HL-60/S4 treated with retinoic acid at 250 ng/mL for 4 days and 3 days (cell line): ENCODE results near the gene ANKRD63.

ENCODE experiments used
- in situ Hi-C: fragments of 300-500 bp; cut with MboI; formaldehyde crosslinking; loops from 2 replicates; pipeline ENCODE4 v1.7.0; 2022; ENCODE audit warnings: low sequenced_read_pairs

The ANKRD63 gene

GRCh38 chr15:40280260-40281056 lies 2.4 kb downstream of the ANKRD63 start:
- in situ Hi-C loops, result no loop called here

- in situ Hi-C loops, result loop anchor here (10.0 kb wide), 1 partner anchor 65 kb away; no protein-coding TSS in a partner anchor
Observed at GRCh38 chr15:40279437-40280141, 3.3 kb downstream of the ANKRD63 start.

DNA sequence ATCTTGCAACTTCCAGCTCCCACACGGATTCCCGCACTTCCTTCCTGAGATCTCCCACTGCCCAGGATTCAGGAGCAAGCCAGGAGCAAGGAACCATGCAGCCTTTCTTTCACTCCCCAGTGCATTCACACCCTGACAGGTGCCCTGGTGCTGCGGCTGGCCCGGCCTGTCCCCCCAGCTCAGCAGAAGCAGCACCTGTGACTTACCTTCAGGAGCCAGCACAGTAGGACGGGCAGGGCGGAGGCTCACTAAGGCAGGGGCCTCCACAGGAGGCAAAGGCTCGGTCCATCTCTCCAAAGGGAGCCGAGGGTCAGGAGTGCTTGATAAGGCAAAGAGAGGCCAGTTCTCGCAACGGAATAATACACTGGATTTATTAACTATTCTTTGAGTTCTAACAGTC lies 4.8 kb downstream of the ANKRD63 start:
- in situ Hi-C loops, result loop anchor here (10.0 kb wide), 1 partner anchor 63 kb away; no protein-coding TSS in a partner anchor

- in situ Hi-C loops, result loop anchor here (10.0 kb wide), 1 partner anchor 63 kb away; no protein-coding TSS in a partner anchor
Observed at GRCh38 chr15:40277471-40277870, 5.4 kb downstream of the ANKRD63 start.

DNA sequence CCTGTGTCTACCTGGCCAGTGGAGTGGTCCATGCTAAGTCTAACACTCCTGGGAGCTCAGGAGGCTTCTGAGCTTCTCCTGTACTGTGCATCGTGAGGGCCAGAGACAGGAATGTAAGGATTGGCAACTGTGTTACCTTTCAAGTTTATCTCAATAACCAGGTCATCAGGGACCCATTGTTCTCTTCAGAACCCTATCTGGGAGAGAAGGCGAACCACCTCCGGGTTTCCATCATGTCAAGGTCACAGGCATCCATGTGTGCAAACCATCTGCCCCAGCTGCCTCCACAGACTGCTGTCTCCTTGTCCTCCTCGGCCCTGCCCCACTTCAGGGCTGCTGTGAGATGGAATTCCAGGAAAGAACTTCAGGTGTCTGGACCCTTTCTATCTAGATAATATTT lies 5.9 kb downstream of the ANKRD63 start:
- in situ Hi-C loops, result loop anchor here (10.0 kb wide), 1 partner anchor 62 kb away; no protein-coding TSS in a partner anchor

- in situ Hi-C loops, result loop anchor here (10.0 kb wide), 1 partner anchor 61 kb away; no protein-coding TSS in a partner anchor
Observed at GRCh38 chr15:40275954-40276353, 6.9 kb downstream of the ANKRD63 start.

GRCh38 chr15:40275523-40275922 lies 7.3 kb downstream of the ANKRD63 start:
- in situ Hi-C loops, result loop anchor here (10.0 kb wide), 1 partner anchor 61 kb away; no protein-coding TSS in a partner anchor

DNA sequence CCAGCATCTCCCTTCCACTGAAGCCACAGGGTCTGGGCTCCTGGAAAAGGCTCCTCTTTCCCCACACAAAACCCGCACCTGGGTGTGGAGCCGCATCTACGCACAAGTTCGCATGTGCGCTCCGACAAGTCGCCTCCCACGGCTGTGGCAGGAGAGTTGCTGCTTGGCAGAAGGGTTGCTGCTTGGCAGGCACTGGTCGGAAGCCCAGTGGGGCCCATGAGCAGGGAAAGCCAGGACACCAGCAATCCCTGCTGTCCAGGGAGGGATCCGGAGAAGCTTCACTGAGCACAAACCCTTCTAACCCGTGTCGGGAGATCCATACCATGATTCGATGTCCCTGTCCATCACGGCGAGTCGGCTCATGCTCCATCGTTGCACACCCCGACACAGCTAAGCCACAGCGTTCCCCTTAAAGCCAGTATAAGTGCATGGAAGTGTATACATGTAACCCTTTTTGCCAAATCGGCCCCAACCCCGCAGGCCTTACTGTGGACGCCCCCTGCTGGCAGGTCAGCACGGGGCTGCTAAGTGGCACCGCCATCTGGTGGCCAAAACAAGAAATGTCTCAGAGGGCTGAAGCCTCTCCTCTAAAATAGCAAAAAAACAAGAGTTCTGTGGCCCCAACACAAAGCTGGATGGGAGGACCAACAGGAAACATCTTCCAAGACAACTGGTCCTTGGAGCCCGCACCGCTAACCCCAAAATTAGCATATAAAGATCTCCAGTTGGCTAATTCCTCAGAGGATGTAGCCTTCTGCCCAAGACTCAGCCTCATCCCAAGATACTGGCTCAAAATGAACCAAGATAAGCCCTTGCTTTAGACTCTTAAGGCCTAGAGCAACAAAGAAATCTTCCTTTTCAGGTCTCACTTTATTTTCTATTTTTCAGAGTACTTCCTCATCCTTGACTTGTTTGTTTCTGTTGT lies 8.3 kb downstream of the ANKRD63 start:
- in situ Hi-C loops, result loop anchor here (10.0 kb wide), 1 partner anchor 60 kb away; no protein-coding TSS in a partner anchor

DNA sequence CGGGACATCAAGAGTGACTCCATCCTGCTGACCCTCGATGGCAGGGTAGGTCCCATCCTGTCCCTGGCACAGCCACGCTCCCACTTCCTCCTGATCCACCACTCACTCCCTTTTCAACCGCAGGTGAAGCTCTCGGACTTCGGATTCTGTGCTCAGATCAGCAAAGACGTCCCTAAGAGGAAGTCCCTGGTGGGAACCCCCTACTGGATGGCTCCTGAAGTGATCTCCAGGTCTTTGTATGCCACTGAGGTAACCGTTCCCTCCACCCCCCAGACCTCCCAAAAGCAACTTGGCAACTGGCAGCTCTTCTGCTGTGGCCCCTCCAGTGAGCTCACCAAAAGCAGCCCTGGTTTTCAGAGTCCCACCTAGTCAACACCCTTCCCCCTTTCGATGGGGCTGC lies 9.4 kb downstream of the ANKRD63 start:
- in situ Hi-C loops, result loop anchor here (10.0 kb wide), 1 partner anchor 59 kb away; no protein-coding TSS in a partner anchor

DNA sequence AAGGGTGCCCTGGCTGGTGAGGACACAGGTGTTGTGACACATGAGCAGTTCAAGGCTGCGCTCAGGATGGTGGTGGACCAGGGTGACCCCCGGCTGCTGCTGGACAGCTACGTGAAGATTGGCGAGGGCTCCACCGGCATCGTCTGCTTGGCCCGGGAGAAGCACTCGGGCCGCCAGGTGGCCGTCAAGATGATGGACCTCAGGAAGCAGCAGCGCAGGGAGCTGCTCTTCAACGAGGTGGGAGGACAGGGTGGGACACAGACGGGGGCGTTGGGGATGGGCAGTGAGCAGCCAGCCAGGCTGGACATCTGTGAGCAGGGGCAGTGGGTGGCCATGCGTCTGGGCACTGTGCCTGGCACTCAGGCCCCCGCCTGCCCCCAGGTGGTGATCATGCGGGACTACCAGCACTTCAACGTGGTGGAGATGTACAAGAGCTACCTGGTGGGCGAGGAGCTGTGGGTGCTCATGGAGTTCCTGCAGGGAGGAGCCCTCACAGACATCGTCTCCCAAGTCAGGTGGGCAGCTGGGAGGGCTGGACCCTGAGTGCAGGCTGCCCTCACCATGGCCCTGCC lies 10.3 kb downstream of the ANKRD63 start:
- in situ Hi-C loops, result loop anchor here (10.0 kb wide), 1 partner anchor 58 kb away; no protein-coding TSS in a partner anchor

GRCh38 chr15:40271685-40272484 lies 11.0 kb downstream of the ANKRD63 start:
- in situ Hi-C loops, result loop anchor here (10.0 kb wide), 1 partner anchor 57 kb away; no protein-coding TSS in a partner anchor

DNA sequence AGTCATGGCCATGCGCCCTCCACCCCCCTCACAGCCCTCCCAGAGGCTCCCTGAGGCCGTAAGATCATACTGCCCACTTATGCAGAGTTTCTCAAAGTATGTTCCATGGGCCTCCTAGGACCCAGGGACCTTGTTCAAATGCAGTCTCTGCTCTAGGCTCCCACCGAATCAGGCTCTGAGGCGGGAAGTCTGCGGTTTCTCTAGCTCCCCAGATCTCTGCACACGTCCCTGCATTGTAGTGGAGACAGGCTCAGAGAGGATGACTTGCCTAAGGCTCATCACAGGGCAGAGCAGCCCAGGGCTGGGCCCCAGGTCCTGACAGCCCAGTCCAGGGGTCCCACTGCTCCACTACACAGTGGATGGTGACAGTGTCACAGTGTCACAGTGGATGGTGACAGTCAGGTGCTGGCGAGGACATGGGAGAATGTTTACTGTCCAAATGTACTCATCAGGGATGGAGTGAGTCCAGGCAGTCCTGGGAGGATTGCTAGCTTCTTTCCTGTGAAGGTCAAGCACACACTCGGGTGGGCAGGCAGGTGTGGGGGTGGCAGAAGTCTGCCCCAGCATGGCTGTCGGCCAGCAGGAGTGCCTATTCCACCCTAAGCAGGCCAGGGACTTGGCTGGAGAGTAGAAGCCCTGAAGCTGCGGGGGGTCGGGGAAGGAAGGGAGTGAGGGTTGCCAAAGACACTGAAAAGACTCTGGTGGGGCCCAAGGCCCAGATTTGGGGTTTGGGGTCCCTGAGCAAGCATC lies 12.4 kb downstream of the ANKRD63 start:
- in situ Hi-C loops, result loop anchor here (10.0 kb wide), 1 partner anchor 56 kb away; no protein-coding TSS in a partner anchor

GRCh38 chr15:40269604-40270003 lies 13.3 kb downstream of the ANKRD63 start:
- in situ Hi-C loops, result loop anchor here (10.0 kb wide), 1 partner anchor 55 kb away; no protein-coding TSS in a partner anchor

DNA sequence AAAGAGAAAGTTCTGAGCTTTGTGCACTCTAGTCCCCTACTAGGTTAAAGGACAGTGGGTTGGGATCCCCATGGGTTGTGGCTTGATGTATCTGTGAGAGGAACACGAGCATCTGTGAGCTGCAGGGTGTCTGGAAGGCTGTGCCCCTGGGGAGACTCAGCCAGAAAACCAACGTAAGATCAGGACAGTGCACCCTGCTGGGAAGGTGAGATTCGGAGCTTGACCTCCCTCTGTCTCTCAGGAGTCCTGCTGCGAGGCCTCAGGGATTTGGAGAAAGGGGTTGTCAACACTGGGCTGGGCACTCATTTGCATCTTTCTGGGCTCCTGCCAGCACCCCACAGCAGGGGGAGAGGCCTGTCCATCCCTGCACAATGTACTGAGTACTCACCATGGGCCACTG lies 15.2 kb downstream of the ANKRD63 start:
- in situ Hi-C loops, result no loop called here

DNA sequence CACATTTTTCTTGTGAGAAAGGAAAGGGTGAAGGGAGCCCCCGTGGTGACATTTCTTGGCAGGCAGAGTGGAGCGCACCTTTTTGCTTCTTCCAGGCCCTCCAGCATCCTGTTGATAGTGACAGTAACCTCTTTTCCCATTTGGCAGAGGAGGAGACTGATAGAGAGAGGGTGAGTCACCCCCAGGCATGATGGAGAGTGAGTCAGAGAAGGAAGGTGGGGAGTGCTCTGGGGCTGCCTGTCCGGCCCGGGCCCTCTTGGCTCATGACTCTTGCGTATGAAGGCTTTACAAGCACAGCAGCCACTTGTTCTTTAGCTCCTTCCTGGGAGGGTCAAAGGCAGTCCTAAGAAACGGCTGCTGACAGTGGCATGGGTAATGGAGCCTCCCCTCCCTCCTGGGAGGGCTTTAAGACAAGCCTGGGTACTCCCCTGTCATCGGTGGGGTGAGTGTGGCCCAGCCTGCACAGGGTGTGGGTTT lies 16.0 kb downstream of the ANKRD63 start:
- in situ Hi-C loops, result no loop called here

- in situ Hi-C loops, result no loop called here
Observed at GRCh38 chr15:40265875-40266274, 17.0 kb downstream of the ANKRD63 start.

GRCh38 chr15:40265355-40265754 lies 17.5 kb downstream of the ANKRD63 start:
- in situ Hi-C loops, result no loop called here
